Measurements from ENCODE around the gene C12orf57. TPM values are rescaled to one million over a fixed set of nuclear protein-coding genes. Genes with fewer than 3 reads are reported as not detected.

C12orf57 gene
- total and polyA plus RNA-seq, 10 of the 15 experiments (the other 5 are each of a cell fraction or from before 2014, with no cell fraction given), result 64.5 to 377 (median 211) TPM

DNA sequence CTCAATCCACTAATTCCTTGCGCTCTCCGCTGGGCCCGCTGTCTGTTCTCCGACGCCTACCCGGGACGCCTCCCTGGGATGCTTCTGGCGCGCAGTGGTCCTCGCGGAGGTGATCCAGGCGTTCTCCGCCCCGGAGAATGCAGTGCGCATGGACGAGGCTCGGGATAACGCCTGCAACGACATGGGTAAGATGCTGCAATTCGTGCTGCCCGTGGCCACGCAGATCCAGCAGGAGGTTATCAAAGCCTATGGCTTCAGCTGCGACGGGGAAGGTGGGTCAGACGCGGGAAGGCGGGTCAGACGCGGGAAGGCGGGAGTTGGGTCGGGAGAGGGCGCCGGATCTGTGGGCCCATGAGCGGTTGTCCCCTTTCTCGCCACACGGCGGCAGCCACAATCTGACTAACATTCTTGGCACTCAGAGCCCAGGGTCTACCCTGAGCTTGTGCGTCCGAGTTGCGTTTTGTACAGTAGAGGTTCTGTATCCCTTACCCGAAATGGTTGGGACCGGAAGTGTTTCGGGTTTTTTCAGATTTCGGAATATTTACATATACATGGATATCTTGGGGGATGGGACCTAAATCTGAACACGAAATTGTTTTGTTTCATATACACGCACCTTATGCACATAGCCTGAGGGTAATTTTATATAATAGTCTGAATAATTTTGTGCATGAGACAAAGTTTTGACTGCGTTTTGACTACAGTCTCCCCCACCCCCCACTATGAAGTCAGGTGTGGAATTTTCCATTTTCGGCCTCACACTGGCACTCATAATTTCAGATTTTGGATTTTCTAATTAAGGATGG is 762 bp downstream of the C12orf57 start (continued):
- TF ChIP-seq BCL11A (IDR thresholded peaks at IDR 0.05; ENCODE audit: low read depth, low read length), result peak; percentile 84
- TF ChIP-seq RBBP5 (conservative IDR thresholded peaks at IDR 0.05), result no peak
- TF ChIP-seq BMI1 (IDR thresholded peaks at IDR 0.05; ENCODE audit: borderline replicate concordance), result no peak
- TF ChIP-seq NFIC (IDR thresholded peaks at IDR 0.05; ENCODE audit: low read depth, low read length), result no peak
- TF ChIP-seq ZBTB33 (IDR thresholded peaks at IDR 0.05), result no peak
- TF ChIP-seq, protein P1, sequence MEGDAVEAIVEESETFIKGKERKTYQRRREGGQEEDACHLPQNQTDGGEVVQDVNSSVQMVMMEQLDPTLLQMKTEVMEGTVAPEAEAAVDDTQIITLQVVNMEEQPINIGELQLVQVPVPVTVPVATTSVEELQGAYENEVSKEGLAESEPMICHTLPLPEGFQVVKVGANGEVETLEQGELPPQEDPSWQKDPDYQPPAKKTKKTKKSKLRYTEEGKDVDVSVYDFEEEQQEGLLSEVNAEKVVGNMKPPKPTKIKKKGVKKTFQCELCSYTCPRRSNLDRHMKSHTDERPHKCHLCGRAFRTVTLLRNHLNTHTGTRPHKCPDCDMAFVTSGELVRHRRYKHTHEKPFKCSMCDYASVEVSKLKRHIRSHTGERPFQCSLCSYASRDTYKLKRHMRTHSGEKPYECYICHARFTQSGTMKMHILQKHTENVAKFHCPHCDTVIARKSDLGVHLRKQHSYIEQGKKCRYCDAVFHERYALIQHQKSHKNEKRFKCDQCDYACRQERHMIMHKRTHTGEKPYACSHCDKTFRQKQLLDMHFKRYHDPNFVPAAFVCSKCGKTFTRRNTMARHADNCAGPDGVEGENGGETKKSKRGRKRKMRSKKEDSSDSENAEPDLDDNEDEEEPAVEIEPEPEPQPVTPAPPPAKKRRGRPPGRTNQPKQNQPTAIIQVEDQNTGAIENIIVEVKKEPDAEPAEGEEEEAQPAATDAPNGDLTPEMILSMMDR (IDR thresholded peaks at IDR 0.05 in 2 of 3, conservative IDR thresholded peaks at IDR 0.05 in 1 of 3; ENCODE audit: control insufficient read depth in 2 of 3, extremely low read depth in 1 of 3, insufficient read depth in 1 of 3, low read depth in 3 of 3, low read length in 3 of 3), result peak; percentile 85 to 99 (median 95); a peak in 5 of 6 replicates
- TF ChIP-seq, protein P2, sequence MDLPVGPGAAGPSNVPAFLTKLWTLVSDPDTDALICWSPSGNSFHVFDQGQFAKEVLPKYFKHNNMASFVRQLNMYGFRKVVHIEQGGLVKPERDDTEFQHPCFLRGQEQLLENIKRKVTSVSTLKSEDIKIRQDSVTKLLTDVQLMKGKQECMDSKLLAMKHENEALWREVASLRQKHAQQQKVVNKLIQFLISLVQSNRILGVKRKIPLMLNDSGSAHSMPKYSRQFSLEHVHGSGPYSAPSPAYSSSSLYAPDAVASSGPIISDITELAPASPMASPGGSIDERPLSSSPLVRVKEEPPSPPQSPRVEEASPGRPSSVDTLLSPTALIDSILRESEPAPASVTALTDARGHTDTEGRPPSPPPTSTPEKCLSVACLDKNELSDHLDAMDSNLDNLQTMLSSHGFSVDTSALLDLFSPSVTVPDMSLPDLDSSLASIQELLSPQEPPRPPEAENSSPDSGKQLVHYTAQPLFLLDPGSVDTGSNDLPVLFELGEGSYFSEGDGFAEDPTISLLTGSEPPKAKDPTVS (IDR thresholded peaks at IDR 0.05; ENCODE audit: low read depth, low read length), result no peak
- TF ChIP-seq, protein P3, sequence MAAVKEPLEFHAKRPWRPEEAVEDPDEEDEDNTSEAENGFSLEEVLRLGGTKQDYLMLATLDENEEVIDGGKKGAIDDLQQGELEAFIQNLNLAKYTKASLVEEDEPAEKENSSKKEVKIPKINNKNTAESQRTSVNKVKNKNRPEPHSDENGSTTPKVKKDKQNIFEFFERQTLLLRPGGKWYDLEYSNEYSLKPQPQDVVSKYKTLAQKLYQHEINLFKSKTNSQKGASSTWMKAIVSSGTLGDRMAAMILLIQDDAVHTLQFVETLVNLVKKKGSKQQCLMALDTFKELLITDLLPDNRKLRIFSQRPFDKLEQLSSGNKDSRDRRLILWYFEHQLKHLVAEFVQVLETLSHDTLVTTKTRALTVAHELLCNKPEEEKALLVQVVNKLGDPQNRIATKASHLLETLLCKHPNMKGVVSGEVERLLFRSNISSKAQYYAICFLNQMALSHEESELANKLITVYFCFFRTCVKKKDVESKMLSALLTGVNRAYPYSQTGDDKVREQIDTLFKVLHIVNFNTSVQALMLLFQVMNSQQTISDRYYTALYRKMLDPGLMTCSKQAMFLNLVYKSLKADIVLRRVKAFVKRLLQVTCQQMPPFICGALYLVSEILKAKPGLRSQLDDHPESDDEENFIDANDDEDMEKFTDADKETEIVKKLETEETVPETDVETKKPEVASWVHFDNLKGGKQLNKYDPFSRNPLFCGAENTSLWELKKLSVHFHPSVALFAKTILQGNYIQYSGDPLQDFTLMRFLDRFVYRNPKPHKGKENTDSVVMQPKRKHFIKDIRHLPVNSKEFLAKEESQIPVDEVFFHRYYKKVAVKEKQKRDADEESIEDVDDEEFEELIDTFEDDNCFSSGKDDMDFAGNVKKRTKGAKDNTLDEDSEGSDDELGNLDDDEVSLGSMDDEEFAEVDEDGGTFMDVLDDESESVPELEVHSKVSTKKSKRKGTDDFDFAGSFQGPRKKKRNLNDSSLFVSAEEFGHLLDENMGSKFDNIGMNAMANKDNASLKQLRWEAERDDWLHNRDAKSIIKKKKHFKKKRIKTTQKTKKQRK (IDR thresholded peaks at IDR 0.05; ENCODE audit: low read depth, low read length), result no peak
- peak; percentile 98 for TF ChIP-seq IKZF1 (conservative IDR thresholded peaks at IDR 0.05)
- TF ChIP-seq JUNB (IDR thresholded peaks at IDR 0.05), result peak; percentile 69
- TF ChIP-seq SRF (IDR thresholded peaks at IDR 0.05; ENCODE audit: low read depth in 2 of 2, low read length in 2 of 2), result peak; percentile 87 to 95
- TF ChIP-seq CEBPB (IDR thresholded peaks at IDR 0.05; ENCODE audit: borderline replicate concordance in 1 of 2, low read depth in 2 of 2, low read length in 2 of 2), result no peak
- no peak for TF ChIP-seq NRF1 (conservative IDR thresholded peaks at IDR 0.05; ENCODE audit: low read depth, low read length)
- TF ChIP-seq, protein P4, sequence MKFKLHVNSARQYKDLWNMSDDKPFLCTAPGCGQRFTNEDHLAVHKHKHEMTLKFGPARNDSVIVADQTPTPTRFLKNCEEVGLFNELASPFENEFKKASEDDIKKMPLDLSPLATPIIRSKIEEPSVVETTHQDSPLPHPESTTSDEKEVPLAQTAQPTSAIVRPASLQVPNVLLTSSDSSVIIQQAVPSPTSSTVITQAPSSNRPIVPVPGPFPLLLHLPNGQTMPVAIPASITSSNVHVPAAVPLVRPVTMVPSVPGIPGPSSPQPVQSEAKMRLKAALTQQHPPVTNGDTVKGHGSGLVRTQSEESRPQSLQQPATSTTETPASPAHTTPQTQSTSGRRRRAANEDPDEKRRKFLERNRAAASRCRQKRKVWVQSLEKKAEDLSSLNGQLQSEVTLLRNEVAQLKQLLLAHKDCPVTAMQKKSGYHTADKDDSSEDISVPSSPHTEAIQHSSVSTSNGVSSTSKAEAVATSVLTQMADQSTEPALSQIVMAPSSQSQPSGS (IDR thresholded peaks at IDR 0.05; ENCODE audit: low read length), result no peak
- peak; percentile 60; the same call in 1 of the 2 replicates for TF ChIP-seq RELB (IDR thresholded peaks at IDR 0.05; ENCODE audit: low read depth)
- TF ChIP-seq DPF2 (IDR thresholded peaks at IDR 0.05), result 0 out of 2 replicates have a peak, but pooled peaks have one; percentile 8
- TF ChIP-seq TAF1 (IDR thresholded peaks at IDR 0.05; ENCODE audit: borderline replicate concordance, low read depth, low read length), result peak; percentile 11; the same call in 1 of the 2 replicates

Measured in GM12878 (cell line).